Panc1 (cell line): ENCODE data around the gene PIAS1. TPM values are rescaled to one million over a fixed set of nuclear protein-coding genes. Genes with fewer than 3 reads are reported as not detected.

Source experiments
- ATAC-seq: fragments of 200-7000 bp; cut with Tn5 transposase; 2 replicates; pipeline ENCODE4 v1.9.1; 2020; ENCODE audit warnings: mild to moderate bottlenecking, moderate library complexity
- BruUV-seq: library from RNA; stranded (reverse); fragments of 400-500 nt; replicated peaks from 2 replicates; lab custom pipeline; 2021; lab: Mats Ljungman, UMichigan
- CTCF ChIA-PET: fragments of 300-600 bp; sonication (Branson Sonifier 250); formaldehyde crosslinking; loops from one replicate; lab custom pipeline; 2022; ENCODE audit warnings: antibody characterized with exemption; lab: Charles Lee
- POLR2A ChIA-PET: fragments of 300-600 bp; sonication (Branson Sonifier 250); formaldehyde crosslinking; loops from one replicate; lab custom pipeline; 2022; ENCODE audit warnings: antibody characterized with exemption; lab: Charles Lee
- DNase-seq: peaks from one replicate; pipeline ENCODE4 v3.0.0-alpha.2; 2010; ENCODE audit warnings: low read depth, low spot score
- H3K27ac ChIP-seq: 2 replicates; pipeline ENCODE4 v1.5.1; 2011; ENCODE audit warnings: mild to moderate bottlenecking, low read length, inconsistent platforms
- H3K27me3 ChIP-seq: fragments of 200-500 bp; sonication (Bioruptor generic); 2 replicates; pipeline ENCODE4 v1.6.0; 2014; ENCODE audit warnings: low read length, inconsistent platforms; ENCODE audit not compliant: control insufficient read depth, insufficient read depth
- H3K36me3 ChIP-seq: fragments of 200-500 bp; sonication (Bioruptor generic); 2 replicates; pipeline ENCODE4 v1.5.1; 2014; ENCODE audit warnings: inconsistent platforms, mild to moderate bottlenecking, low read length, moderate library complexity; ENCODE audit not compliant: control insufficient read depth, insufficient read depth
- H3K4me1 ChIP-seq: 2 replicates; pipeline ENCODE4 v1.5.1; 2011; ENCODE audit warnings: inconsistent platforms, mild to moderate bottlenecking, low read length, moderate library complexity; ENCODE audit not compliant: control insufficient read depth, insufficient read depth
- H3K4me3 ChIP-seq, 2 experiments: 2 replicates each; pipeline ENCODE4 v1.5.1; 2011 to 2012; ENCODE audit warnings: low read depth in 2 of 2, low read length in 2 of 2, mild to moderate bottlenecking in 2 of 2, inconsistent platforms in 1 of 2, moderate library complexity in 1 of 2
- H3K9me3 ChIP-seq: fragments of 200-500 bp; sonication (Bioruptor generic); 2 replicates; pipeline ENCODE4 v1.5.1; 2014; ENCODE audit warnings: low read depth, mild to moderate bottlenecking, inconsistent platforms, low read length, moderate library complexity; ENCODE audit not compliant: control insufficient read depth, insufficient read depth
- CTCF ChIP-seq: fragments of 450-650 bp; IDR thresholded peaks from 2 replicates; pipeline ENCODE4 v1.5.1; 2017; ENCODE audit warnings: mild to moderate bottlenecking
- POLR2AphosphoS5 ChIP-seq: IDR thresholded peaks from 2 replicates; pipeline ENCODE4 v1.6.1; 2012; ENCODE audit warnings: mild to moderate bottlenecking, low read depth, low read length, moderate library complexity
- REST ChIP-seq, 2 experiments: IDR thresholded peaks; 2 replicates each; pipeline ENCODE4 v1.6.1; 2011 to 2012; ENCODE audit warnings: low read depth in 2 of 2, control low read depth in 1 of 2, low read length in 1 of 2, mild to moderate bottlenecking in 1 of 2, moderate library complexity in 1 of 2; ENCODE audit not compliant: insufficient read depth in 1 of 2
- SIN3A ChIP-seq: IDR thresholded peaks from 2 replicates; pipeline ENCODE4 v1.6.1; 2012; ENCODE audit warnings: low read depth, mild to moderate bottlenecking, low read length, moderate library complexity, borderline replicate concordance; ENCODE audit not compliant: insufficient read depth
- TCF7L2 ChIP-seq: IDR thresholded peaks from 2 replicates; pipeline ENCODE4 v1.6.1; 2011; ENCODE audit warnings: mild to moderate bottlenecking, low read depth, low read length, inconsistent platforms
- in situ Hi-C: cut with HindIII; loops from 2 replicates; pipeline ENCODE4 v1.10.0; 2016; ENCODE audit warnings: low sequenced_read_pairs, low pct_unique_long_range_greater_than_20kb
- intact Hi-C: fragments of 100-400 bp; cut with micrococcal nuclease; formaldehyde crosslinking; loops from one replicate; pipeline ENCODE4 v1.10.0; 2022; ENCODE audit not compliant: unreplicated experiment
- total RNA-seq: library from RNA; stranded (reverse); gene quantifications from one replicate; pipeline ENCODE4 v1.2.1, GENCODE V29; 2021; ENCODE audit not compliant: unreplicated experiment

The PIAS1 gene
- total RNA-seq, 1 experiment from 2014 or later, result 44.5 TPM

- CTCF ChIA-PET, result no interaction called here
- POLR2A ChIA-PET, result interaction anchor here (0.7 kb wide), 1 partner anchor 507 kb away, joined by 5 read pairs; no protein-coding TSS in a partner anchor
- no peak overlapping the region for H3K4me3 ChIP-seq
- H3K27me3 ChIP-seq, result no peaks in the 10 kb centered on the region
- TF ChIP-seq POLR2AphosphoS5, result no peak
- no peak for TF ChIP-seq TCF7L2
- TF ChIP-seq CTCF, result no peak
- no peak for TF ChIP-seq REST (IDR thresholded peaks at IDR 0.05; ENCODE audit: insufficient read depth in 1 of 2, low read depth in 2 of 2, low read length in 1 of 2)
- no peak for TF ChIP-seq SIN3A
- intact Hi-C loops (no loop called here), in situ Hi-C loops (no loop called here)
- H3K27ac ChIP-seq, result no peak overlapping the region; the same call in 1 of the 2 replicates
- BruUV-seq, result no TSS peak
- DNase-seq (no peak), ATAC-seq (no peak)
- no peaks in the 10 kb centered on the region for H3K9me3 ChIP-seq
- H3K4me1 ChIP-seq, result no peaks in the 10 kb centered on the region
- no peaks in the 10 kb centered on the region for H3K36me3 ChIP-seq
Measured at GRCh38 chr15:68010361-68011153, 43.6 kb upstream of the PIAS1 start.

GRCh38 chr15:68012911-68013310 is 41.2 kb upstream of the PIAS1 start:
- ATAC-seq (no peak), DNase-seq (no peak)
- BruUV-seq, result no TSS peak
- in situ Hi-C loops, result no loop called here
- H3K27ac ChIP-seq, result no peak overlapping the region
- intact Hi-C loops, result no loop called here
- POLR2A ChIA-PET, result no interaction called here
- no peaks in the 10 kb centered on the region for H3K4me1 ChIP-seq
- no peaks in the 10 kb centered on the region for H3K36me3 ChIP-seq
- TF ChIP-seq TCF7L2 (no peak), SIN3A (no peak), REST (IDR thresholded peaks at IDR 0.05; ENCODE audit: insufficient read depth in 1 of 2, low read depth in 2 of 2, low read length in 1 of 2) (no peak), POLR2AphosphoS5 (no peak), CTCF (no peak)
- H3K9me3 ChIP-seq, result no peaks in the 10 kb centered on the region
- H3K4me3 ChIP-seq, result no peak overlapping the region
- H3K27me3 ChIP-seq, result no peaks in the 10 kb centered on the region
- CTCF ChIA-PET, result no interaction called here
